ENCODE data around the gene WDR35. TPM values are rescaled to one million over a fixed set of nuclear protein-coding genes. Genes with fewer than 3 reads are reported as not detected.

The WDR35 gene
- total RNA-seq, 1 donor from 2014 or later, result 10.3 TPM

DNA sequence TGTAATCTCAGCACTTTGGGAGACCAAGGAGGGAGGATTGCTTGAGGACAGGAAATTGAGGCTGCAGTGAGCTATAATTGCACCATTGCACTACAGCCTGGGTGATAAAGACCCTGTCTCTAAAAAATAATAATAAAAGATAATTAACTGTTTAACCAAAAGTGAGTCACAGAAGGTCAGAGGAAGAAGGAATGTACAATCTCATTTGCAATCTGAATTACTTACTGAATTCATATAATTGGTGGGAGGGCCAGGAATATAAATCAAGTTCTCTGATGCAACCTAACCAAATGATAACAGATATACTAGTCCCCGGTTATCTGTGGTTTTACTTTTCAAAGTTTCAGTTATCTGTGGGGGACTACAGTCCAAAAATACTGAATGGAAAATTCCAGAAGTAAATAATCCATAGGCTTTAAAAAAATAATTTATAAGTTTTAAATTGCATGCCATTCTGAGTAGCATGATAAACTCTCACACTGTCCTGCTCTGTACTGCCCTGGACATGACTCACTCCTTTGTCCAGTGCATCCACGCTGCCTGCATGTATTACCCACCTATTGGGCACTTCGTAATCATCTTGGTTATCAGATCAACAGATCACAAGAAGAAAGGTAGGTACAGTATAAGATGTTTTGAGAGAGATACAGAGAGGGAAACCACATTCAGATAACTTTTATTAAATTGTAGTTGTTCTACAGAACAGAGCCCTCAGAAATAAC, 35.3 kb upstream of the WDR35 start:
- TF ChIP-seq, protein P1, sequence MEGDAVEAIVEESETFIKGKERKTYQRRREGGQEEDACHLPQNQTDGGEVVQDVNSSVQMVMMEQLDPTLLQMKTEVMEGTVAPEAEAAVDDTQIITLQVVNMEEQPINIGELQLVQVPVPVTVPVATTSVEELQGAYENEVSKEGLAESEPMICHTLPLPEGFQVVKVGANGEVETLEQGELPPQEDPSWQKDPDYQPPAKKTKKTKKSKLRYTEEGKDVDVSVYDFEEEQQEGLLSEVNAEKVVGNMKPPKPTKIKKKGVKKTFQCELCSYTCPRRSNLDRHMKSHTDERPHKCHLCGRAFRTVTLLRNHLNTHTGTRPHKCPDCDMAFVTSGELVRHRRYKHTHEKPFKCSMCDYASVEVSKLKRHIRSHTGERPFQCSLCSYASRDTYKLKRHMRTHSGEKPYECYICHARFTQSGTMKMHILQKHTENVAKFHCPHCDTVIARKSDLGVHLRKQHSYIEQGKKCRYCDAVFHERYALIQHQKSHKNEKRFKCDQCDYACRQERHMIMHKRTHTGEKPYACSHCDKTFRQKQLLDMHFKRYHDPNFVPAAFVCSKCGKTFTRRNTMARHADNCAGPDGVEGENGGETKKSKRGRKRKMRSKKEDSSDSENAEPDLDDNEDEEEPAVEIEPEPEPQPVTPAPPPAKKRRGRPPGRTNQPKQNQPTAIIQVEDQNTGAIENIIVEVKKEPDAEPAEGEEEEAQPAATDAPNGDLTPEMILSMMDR (IDR thresholded peaks at IDR 0.05; ENCODE audit: unreplicated experiment), result no peak
- peaks cover 3% of the 10 kb centered on the region for H3K4me1 Mint-ChIP-seq (ENCODE audit: unreplicated experiment)
- no peak overlapping the region for H3K27ac Mint-ChIP-seq (ENCODE audit: unreplicated experiment)
- no peak for DNase-seq (ENCODE audit: low spot score)
- H3K36me3 Mint-ChIP-seq (ENCODE audit: low read depth, unreplicated experiment), result peaks cover 43% of the 10 kb centered on the region
- peaks cover 12% of the 10 kb centered on the region for H3K9me3 Mint-ChIP-seq (ENCODE audit: unreplicated experiment)
- H3K27me3 Mint-ChIP-seq (ENCODE audit: unreplicated experiment), result no peaks in the 10 kb centered on the region
- H3K4me3 Mint-ChIP-seq (ENCODE audit: unreplicated experiment), result no peak overlapping the region

DNA sequence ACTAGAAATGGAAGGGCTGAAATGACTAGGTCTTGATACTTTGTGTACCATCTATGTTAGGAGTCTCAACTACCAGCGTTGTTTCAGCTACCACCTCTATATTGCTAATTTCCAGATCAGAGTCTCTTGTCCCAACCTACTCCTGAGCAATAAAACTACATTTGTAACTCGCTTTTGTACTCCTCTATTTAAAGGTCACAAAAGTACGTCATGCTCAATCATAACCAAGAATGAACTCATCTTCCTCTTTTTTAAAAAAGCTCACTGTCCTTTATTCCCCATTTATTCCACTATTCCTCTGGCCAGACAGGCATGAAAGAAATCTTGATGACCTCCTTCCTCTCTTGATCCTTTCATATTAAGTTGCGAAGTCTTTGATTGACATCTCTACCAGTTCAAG, 33.8 kb upstream of the WDR35 start:
- TF ChIP-seq, protein P1 (IDR thresholded peaks at IDR 0.05; ENCODE audit: unreplicated experiment), result no peak
- H3K9me3 Mint-ChIP-seq (ENCODE audit: unreplicated experiment), result peaks cover 17% of the 10 kb centered on the region
- H3K27me3 Mint-ChIP-seq (ENCODE audit: unreplicated experiment), result no peaks in the 10 kb centered on the region
- DNase-seq (ENCODE audit: low spot score), result no peak
- H3K27ac Mint-ChIP-seq (ENCODE audit: unreplicated experiment), result no peak overlapping the region
- peaks cover 35% of the 10 kb centered on the region for H3K36me3 Mint-ChIP-seq (ENCODE audit: low read depth, unreplicated experiment)
- H3K4me1 Mint-ChIP-seq (ENCODE audit: unreplicated experiment), result peaks cover 3% of the 10 kb centered on the region
- no peak overlapping the region for H3K4me3 Mint-ChIP-seq (ENCODE audit: unreplicated experiment)

DNA sequence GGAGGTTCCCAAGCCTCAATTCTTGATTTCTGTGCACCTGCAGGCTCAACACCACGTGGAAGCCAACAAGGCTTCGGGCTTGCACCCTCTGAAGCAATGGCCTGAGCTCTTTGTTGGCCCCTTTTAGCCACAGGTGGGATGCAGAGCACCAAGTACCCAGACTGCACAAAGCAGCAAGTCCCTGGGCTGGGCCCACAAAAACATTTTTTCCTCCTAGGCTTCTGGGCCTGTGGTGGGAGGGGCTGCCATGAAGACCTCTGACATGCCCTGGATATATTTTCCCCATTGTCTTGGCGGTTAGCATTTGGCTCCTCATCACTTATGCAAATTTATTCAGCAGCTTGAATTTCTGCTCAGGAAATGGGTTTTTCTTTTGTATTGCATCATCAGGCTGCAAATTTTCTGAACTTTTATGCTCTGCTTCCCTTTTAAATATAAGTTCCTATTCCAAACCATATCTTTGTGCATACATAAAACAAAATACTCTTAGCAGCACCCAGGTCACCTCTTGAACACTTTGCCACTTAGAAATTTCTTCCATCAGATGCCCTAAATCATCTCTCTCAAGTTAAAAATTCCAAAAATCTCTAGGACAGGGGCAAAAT, 31.6 kb upstream of the WDR35 start:
- DNase-seq (ENCODE audit: low spot score), result no peak
- Mint-ChIP-seq H3K36me3 (ENCODE audit: low read depth, unreplicated experiment) (peaks cover 29% of the 10 kb centered on the region), H3K4me1 (ENCODE audit: unreplicated experiment) (peaks cover 3% of the 10 kb centered on the region), H3K4me3 (ENCODE audit: unreplicated experiment) (no peak overlapping the region), H3K27ac (ENCODE audit: unreplicated experiment) (no peak overlapping the region), H3K9me3 (ENCODE audit: unreplicated experiment) (peaks cover 17% of the 10 kb centered on the region), H3K27me3 (ENCODE audit: unreplicated experiment) (no peaks in the 10 kb centered on the region)
- TF ChIP-seq, protein P1 (IDR thresholded peaks at IDR 0.05; ENCODE audit: unreplicated experiment), result no peak

DNA sequence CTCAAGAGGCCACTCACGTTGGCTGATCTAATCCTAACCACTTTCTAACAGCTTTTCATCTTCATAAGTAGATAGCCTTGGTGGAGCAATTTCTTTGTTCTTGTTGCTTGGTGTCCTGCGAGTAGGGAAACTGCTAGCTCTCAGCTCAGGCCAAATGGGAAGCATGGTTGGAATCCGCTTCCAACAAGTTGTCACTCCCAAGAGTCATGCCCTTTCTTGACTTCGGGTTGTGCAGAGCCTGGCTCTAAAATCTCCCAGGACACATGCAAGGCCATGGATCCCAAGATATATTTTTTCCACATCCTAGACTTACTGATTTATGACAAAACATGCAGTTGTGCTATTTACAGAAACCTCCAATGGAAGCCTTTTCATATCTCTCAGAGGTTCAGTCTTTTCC, 29.8 kb upstream of the WDR35 start:
- Mint-ChIP-seq H3K27me3 (ENCODE audit: unreplicated experiment) (no peaks in the 10 kb centered on the region), H3K27ac (ENCODE audit: unreplicated experiment) (no peak overlapping the region), H3K4me3 (ENCODE audit: unreplicated experiment) (no peak overlapping the region), H3K9me3 (ENCODE audit: unreplicated experiment) (peaks cover 17% of the 10 kb centered on the region), H3K36me3 (ENCODE audit: low read depth, unreplicated experiment) (peaks cover 29% of the 10 kb centered on the region), H3K4me1 (ENCODE audit: unreplicated experiment) (peaks cover 3% of the 10 kb centered on the region)
- TF ChIP-seq, protein P1 (IDR thresholded peaks at IDR 0.05; ENCODE audit: unreplicated experiment), result no peak
- no peak for DNase-seq (ENCODE audit: low spot score)

DNA sequence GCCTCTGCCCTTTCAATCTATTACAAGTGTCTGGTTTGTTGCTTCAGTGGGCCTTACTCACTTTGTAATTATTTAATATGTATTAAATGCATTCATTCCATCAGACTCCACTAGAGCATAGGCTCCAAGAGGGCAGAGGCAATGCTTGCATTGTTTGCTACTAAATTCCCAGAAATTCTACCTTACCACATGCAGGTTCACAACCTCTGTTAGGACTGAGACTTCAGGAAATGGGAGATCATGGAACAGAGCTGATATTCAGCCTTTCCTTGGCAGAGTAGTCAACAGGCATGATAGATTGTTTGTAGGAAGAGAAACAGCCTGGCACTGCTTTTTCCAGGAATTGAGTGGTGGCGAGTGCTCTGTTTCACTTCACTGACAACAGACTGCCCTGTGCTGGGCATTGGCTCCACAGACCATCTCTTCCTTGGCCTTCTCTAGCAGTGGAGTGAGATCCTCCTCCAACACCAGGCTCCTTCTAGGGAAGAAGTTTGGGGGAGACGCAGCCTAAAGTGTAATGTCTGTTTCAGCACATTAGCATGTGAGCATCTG, 28.8 kb upstream of the WDR35 start:
- TF ChIP-seq, protein P1 (IDR thresholded peaks at IDR 0.05; ENCODE audit: unreplicated experiment), result no peak
- Mint-ChIP-seq H3K4me3 (ENCODE audit: unreplicated experiment) (no peak overlapping the region), H3K9me3 (ENCODE audit: unreplicated experiment) (peaks cover 17% of the 10 kb centered on the region), H3K4me1 (ENCODE audit: unreplicated experiment) (peaks cover 5% of the 10 kb centered on the region), H3K27me3 (ENCODE audit: unreplicated experiment) (no peaks in the 10 kb centered on the region), H3K36me3 (ENCODE audit: low read depth, unreplicated experiment) (peaks cover 29% of the 10 kb centered on the region), H3K27ac (ENCODE audit: unreplicated experiment) (no peak overlapping the region)
- no peak for DNase-seq (ENCODE audit: low spot score)

Measured in endothelial cell (in vitro differentiated cells).